Peyer's patch (tissue), 4 donors: ENCODE results near the gene FAM180B. TPM values are rescaled to one million over a fixed set of nuclear protein-coding genes. Genes with fewer than 3 reads are reported as not detected.

Source experiments
- DNase-seq, 3 donors: peaks; one replicate each; pipeline ENCODE4 v3.0.0-alpha.2; 2017 to 2019
- H3K27ac ChIP-seq, 4 donors: fragments of 200-600 bp; sonication (generic); one replicate each; pipeline ENCODE4 v1.5.1; 2016 to 2019
- H3K27me3 ChIP-seq, 2 donors: fragments of 200-600 bp; sonication (generic); one replicate each; pipeline ENCODE4 v1.5.1; 2019
- H3K36me3 ChIP-seq, 3 donors: fragments of 200-600 bp; sonication (generic); one replicate each; pipeline ENCODE4 v1.5.1; 2016 to 2019
- H3K4me1 ChIP-seq, 4 donors: fragments of 200-600 bp; sonication (generic); one replicate each; pipeline ENCODE4 v1.5.1; 2016 to 2019
- H3K4me3 ChIP-seq, 4 donors: fragments of 200-600 bp; sonication (generic); 1 replicate in 3 of 4; 2 replicates in 1 of 4; pipeline ENCODE4 v1.5.1; 2016 to 2019; ENCODE audit warnings: mild to moderate bottlenecking in 1 of 4
- H3K9me3 ChIP-seq, 4 donors: fragments of 200-600 bp; sonication (generic); one replicate each; pipeline ENCODE4 v1.5.1; 2016 to 2019; ENCODE audit warnings: mild to moderate bottlenecking in 1 of 4
- POLR2A ChIP-seq, 2 donors: fragments of 450-650 bp; IDR thresholded peaks; one replicate each; pipeline ENCODE4 v1.5.1; 2017; ENCODE audit warnings: antibody characterized with exemption in 2 of 2, mild to moderate bottlenecking in 2 of 2, moderate library complexity in 2 of 2
- total RNA-seq, 4 donors: library from RNA; depleted of rRNA; stranded (reverse); fragments of >200 nt; gene quantifications; one replicate each; pipeline ENCODE4 v1.1.0, GENCODE V29; 2016
- TF ChIP-seq, protein P1 (sequence below), 6 experiments: fragments of 450-650 bp in 4 of 6; fragments of 200-600 bp in 2 of 6; sonication (generic) in 1 of 6; IDR thresholded peaks; one replicate each; pipeline ENCODE4 v1.5.1; 2017 to 2019; ENCODE audit warnings: antibody characterized with exemption in 6 of 6, mild to moderate bottlenecking in 3 of 6, moderate library complexity in 1 of 6

The FAM180B gene
- total RNA-seq, 4 donors from 2014 or later, result not detected

DNA sequence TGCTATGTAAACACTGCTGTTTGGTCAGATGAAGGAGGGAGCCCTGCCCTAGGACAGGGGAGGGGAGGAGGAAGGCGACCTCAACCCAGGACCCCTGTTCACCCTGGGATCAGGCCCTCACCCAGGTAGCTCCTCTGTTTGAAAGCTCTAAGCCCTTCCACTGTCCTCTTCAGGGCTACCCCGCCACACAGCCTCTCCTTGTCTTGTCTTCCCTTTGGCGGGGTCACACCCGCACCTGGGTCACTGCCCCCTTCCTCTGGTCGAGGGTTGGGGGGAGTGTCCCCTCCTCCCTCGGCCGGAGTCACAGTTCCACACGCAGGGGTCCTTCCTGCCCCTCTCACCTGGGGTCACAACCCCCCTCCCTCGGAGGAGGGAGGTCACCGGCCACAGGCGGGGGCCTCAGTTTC is 21.5 kb upstream of the FAM180B start:
- H3K27ac ChIP-seq, result peak overlapping the region; percentile 59 to 82 (median 76)
- peaks cover 0 to 10% (median 0%) of the 10 kb centered on the region in 3 donors for H3K36me3 ChIP-seq
- H3K4me1 ChIP-seq, result peaks cover 0 to 23% (median 4%) of the 10 kb centered on the region in 4 donors
- TF ChIP-seq POLR2A (IDR thresholded peaks at IDR 0.05), result no peak
- TF ChIP-seq, protein P1, sequence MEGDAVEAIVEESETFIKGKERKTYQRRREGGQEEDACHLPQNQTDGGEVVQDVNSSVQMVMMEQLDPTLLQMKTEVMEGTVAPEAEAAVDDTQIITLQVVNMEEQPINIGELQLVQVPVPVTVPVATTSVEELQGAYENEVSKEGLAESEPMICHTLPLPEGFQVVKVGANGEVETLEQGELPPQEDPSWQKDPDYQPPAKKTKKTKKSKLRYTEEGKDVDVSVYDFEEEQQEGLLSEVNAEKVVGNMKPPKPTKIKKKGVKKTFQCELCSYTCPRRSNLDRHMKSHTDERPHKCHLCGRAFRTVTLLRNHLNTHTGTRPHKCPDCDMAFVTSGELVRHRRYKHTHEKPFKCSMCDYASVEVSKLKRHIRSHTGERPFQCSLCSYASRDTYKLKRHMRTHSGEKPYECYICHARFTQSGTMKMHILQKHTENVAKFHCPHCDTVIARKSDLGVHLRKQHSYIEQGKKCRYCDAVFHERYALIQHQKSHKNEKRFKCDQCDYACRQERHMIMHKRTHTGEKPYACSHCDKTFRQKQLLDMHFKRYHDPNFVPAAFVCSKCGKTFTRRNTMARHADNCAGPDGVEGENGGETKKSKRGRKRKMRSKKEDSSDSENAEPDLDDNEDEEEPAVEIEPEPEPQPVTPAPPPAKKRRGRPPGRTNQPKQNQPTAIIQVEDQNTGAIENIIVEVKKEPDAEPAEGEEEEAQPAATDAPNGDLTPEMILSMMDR (IDR thresholded peaks at IDR 0.05), result no peak
- H3K27me3 ChIP-seq, result no peaks in the 10 kb centered on the region
- peak overlapping the region; percentile 60 to 98 (median 91) for H3K4me3 ChIP-seq
- DNase-seq, result peak in 1 of 3 donors; percentile 45
- no peaks in the 10 kb centered on the region for H3K9me3 ChIP-seq

DNA sequence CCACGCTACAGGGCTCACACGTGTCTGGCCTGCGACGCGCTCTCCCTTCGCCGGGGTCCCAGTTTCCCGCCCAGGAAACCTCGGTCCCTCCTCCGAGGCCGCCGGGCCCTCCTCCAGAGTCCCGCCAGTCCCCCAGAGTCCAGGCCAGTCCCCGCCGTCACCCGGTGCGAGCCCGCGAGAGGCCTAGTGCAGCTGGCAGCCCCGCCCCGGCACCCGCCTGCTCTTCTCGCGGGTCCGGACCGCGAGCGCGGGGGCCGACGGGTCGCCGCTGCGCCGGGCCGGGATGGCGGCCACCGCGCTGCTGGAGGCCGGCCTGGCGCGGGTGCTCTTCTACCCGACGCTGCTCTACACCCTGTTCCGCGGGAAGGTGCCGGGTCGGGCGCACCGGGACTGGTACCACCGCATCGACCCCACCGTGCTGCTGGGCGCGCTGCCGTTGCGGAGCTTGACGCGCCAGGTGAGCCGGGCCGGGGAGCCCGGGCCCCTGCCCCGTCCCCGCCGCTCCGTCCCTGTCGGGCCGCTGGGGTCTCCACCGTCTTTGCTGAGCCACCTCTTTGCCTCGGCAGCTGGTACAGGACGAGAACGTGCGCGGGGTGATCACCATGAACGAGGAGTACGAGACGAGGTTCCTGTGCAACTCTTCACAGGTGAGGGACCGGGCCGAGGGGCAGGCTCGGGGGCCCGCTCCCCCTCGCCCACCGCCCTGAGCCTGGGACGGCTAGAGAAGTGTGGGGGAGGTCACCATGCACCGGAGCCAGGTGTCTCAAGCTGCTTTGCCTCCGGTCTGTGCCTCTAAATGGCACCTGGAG is 20.9 kb upstream of the FAM180B start, which contains the start of gene PTPMT1:
Gene PTPMT1 (plus strand): TSS at position 260 of the 809 bp plus-strand sequence. CDS start 24 bp downstream, at position 284.
- H3K4me1 ChIP-seq, result peaks cover 0 to 23% (median 4%) of the 10 kb centered on the region in 4 donors
- no peaks in the 10 kb centered on the region for H3K9me3 ChIP-seq
- DNase-seq, result peak; percentile 61 to 84 (median 83)
- peak within 1 kb of the TSS; percentile 60 to 98 (median 91) for H3K4me3 ChIP-seq
- H3K36me3 ChIP-seq, result peaks cover 0 to 16% (median 0%) of the 10 kb centered on the region in 3 donors
- TF ChIP-seq, protein P1 (IDR thresholded peaks at IDR 0.05), result no peak
- TF ChIP-seq POLR2A (IDR thresholded peaks at IDR 0.05), result peak; percentile 25 to 54
- no peaks in the 10 kb centered on the region for H3K27me3 ChIP-seq
- H3K27ac ChIP-seq, result peak within 1 kb of the TSS; percentile 59 to 82 (median 76)

DNA sequence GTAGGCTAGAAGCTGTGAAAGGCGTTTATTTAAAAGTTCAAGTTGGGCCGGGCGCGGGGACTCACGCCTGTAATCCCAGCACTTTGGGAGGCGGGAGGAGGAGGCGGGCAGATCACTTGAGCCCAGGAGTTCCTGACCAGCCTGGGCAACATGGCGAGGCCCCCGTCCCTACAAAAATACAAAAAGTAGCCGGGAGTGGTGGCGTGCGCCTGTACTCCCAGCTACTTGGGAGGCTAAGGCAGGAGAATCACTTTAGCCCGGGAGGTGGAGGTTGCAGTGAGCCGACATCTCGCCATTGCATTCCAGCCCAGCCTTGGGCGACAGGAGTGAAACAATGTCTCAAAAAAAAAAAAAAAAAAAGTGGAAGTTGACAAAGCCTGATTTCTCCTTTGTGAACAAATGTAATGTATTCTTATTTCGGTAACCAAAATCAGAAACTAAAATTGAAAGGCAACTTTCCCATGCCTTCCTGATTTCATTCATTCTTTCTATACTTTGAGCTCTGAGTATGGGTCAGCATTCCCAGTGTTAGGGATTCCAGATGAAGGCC is 20.3 kb upstream of the FAM180B start:
- H3K9me3 ChIP-seq, result no peaks in the 10 kb centered on the region
- peak overlapping the region; percentile 59 to 82 (median 76) for H3K27ac ChIP-seq
- peaks cover 0 to 23% (median 4%) of the 10 kb centered on the region in 4 donors for H3K4me1 ChIP-seq
- H3K27me3 ChIP-seq, result no peaks in the 10 kb centered on the region
- no peak for TF ChIP-seq POLR2A (IDR thresholded peaks at IDR 0.05)
- H3K36me3 ChIP-seq, result peaks cover 0 to 19% (median 0%) of the 10 kb centered on the region in 3 donors
- H3K4me3 ChIP-seq, result peak overlapping the region; percentile 60 to 98 (median 91)
- peak in 1 of 3 donors; percentile 48 for DNase-seq

DNA sequence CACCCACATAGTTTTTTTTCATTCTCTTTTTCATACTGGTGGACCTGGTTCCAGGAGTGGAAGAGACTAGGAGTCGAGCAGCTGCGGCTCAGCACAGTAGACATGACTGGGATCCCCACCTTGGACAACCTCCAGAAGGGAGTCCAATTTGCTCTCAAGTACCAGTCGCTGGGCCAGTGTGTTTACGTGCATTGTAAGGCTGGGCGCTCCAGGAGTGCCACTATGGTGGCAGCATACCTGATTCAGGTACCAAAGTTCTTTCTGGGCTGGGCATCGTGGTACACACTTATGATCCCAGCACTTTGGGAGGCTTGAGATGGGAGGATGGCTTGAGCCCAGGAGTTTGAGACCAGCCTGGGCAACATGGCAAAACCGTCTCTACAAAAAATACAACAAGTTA is 16.8 kb upstream of the FAM180B start:
- no peak overlapping the region for H3K27ac ChIP-seq
- H3K4me1 ChIP-seq, result peaks cover 0 to 18% (median 4%) of the 10 kb centered on the region in 4 donors
- H3K27me3 ChIP-seq, result no peaks in the 10 kb centered on the region
- TF ChIP-seq POLR2A (IDR thresholded peaks at IDR 0.05), result no peak
- peaks cover 0 to 54% (median 0%) of the 10 kb centered on the region in 3 donors for H3K36me3 ChIP-seq
- H3K9me3 ChIP-seq, result no peaks in the 10 kb centered on the region
- no peak overlapping the region for H3K4me3 ChIP-seq
- DNase-seq, result peak in 1 of 3 donors; percentile 41

DNA sequence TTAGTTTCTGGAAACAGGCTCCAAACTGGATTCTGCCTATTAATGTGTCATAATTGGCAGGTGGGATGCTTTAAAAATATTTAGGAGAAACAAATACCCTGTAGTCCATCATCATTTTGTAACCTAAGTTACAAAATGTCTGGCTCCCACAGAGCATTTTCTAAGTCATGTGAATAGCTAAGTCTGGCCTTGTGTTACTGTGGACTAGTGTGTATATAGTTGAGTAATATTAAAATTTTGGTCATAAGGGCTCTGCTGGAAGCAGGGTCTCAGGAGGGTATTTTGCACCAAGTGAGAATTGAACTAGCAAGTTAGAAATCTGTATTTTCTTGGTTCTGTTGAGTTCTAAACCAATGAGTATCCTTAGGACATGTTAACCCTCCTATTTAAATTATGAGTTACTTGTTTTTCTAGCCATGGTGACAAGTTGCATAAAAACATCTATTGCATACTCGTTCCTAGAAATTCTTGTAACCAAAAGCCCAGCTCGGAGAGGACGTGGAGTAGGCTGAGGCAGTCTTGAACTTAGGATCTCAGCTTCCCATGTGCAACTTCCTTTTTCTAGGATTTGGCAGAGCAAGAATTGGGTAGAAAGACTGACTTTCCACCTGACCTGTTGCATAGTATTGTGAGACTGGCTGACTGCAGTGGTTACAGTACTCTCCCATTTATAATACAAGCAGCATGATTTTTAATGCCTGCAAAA is 15.7 kb upstream of the FAM180B start:
- Histone ChIP-seq H3K36me3 (peaks cover 0 to 65% (median 0%) of the 10 kb centered on the region in 3 donors), H3K27me3 (no peaks in the 10 kb centered on the region), H3K4me1 (peaks cover 0 to 12% (median 2%) of the 10 kb centered on the region in 4 donors), H3K4me3 (no peak overlapping the region), H3K27ac (no peak overlapping the region), H3K9me3 (no peaks in the 10 kb centered on the region)
- no peak for DNase-seq
- no peak for TF ChIP-seq POLR2A (IDR thresholded peaks at IDR 0.05)
- TF ChIP-seq, protein P1 (IDR thresholded peaks at IDR 0.05), result no peak

DNA sequence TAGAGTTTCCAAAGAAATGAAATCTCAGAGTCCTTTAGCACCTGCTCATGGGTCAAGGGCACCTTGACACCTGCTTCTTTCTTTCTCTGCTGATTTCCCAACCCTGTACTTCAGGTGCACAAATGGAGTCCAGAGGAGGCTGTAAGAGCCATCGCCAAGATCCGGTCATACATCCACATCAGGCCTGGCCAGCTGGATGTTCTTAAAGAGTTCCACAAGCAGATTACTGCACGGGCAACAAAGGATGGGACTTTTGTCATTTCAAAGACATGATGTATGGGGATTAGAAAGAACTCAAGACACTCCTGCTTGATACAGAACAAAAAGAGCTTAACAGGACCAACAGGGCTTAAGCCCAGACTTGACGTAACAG is 15.1 kb upstream of the FAM180B start:
- Histone ChIP-seq H3K4me3 (no peak overlapping the region), H3K36me3 (peaks cover 0 to 67% (median 0%) of the 10 kb centered on the region in 3 donors), H3K27ac (no peak overlapping the region), H3K9me3 (no peaks in the 10 kb centered on the region), H3K4me1 (peaks cover 0 to 8% (median 1%) of the 10 kb centered on the region in 4 donors), H3K27me3 (no peaks in the 10 kb centered on the region)
- TF ChIP-seq, protein P1 (IDR thresholded peaks at IDR 0.05), result no peak
- no peak for TF ChIP-seq POLR2A (IDR thresholded peaks at IDR 0.05)
- no peak for DNase-seq
